Heart left ventricle (tissue), 13 donors: ENCODE data around the gene ADARB1.

ENCODE experiments used
- CTCF ChIP-seq, 12 donors: fragments of 200-600 bp; sonication (generic) in 4 of 12; IDR thresholded peaks; one replicate each; pipeline versions ENCODE4 v1.5.0 to v1.8.0; 2018 to 2022; ENCODE audit warnings: antibody characterized with exemption in 12 of 12, mild to moderate bottlenecking in 5 of 12
- POLR2A ChIP-seq, 2 donors: fragments of 450-650 bp; IDR thresholded peaks; one replicate each; pipeline ENCODE4 v1.6.1; 2017; ENCODE audit warnings: antibody characterized with exemption in 2 of 2, mild to moderate bottlenecking in 2 of 2, moderate library complexity in 2 of 2
- donor health status: ischemic (EF 13 %, LVEDD 7.1; RV severe dilation, severe dysfunction).
- donor health status: DM: no; HTN: yes; CAD: no.
- donor health status: DM: no; HTN: no; CAD: no.
- donor health status: ischemic (EF 25% LVEDD 6.9; RV normal size, moderate dysfunction).
- donor health status: ischemic (EF 25% LVEDD 5.7; RV mildly dilated, moderate dysfunction).
- donor health status: ischemic (EF 35%, LVEDD 5.7; RV mildly dilated, moderate dysfunction).
- donor health status: nonischemic (EF 11% LVEDD 7.7; RV severe dilation, severe dysfunction).
- donor health status: DM: yes; HTN: yes; CAD: no.
- donor health status: PGD.
- donor health status: ischemic (EF 29% LVEDD 5.4; RV normal size, mild dysfunction).
- donor health status: nonischemic (EF 23%, LVEDD 6.1; RV moderate dilation, normal function).

- TF ChIP-seq CTCF (IDR thresholded peaks at IDR 0.05) (no peak), POLR2A (IDR thresholded peaks at IDR 0.05) (no peak)
Observed at GRCh38 chr21:45112371-45112770, 38.0 kb downstream of the ADARB1 start.
